ENCODE results near the gene MRTFA.

- TF ChIP-seq, protein P1, sequence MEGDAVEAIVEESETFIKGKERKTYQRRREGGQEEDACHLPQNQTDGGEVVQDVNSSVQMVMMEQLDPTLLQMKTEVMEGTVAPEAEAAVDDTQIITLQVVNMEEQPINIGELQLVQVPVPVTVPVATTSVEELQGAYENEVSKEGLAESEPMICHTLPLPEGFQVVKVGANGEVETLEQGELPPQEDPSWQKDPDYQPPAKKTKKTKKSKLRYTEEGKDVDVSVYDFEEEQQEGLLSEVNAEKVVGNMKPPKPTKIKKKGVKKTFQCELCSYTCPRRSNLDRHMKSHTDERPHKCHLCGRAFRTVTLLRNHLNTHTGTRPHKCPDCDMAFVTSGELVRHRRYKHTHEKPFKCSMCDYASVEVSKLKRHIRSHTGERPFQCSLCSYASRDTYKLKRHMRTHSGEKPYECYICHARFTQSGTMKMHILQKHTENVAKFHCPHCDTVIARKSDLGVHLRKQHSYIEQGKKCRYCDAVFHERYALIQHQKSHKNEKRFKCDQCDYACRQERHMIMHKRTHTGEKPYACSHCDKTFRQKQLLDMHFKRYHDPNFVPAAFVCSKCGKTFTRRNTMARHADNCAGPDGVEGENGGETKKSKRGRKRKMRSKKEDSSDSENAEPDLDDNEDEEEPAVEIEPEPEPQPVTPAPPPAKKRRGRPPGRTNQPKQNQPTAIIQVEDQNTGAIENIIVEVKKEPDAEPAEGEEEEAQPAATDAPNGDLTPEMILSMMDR (IDR thresholded peaks at IDR 0.05; ENCODE audit: low read depth, low read length, missing input control) = no peak
- no peak for TF ChIP-seq REST (IDR thresholded peaks at IDR 0.05)
- no peak for TF ChIP-seq YY1 (IDR thresholded peaks at IDR 0.05)
- no peak for TF ChIP-seq ZBTB33 (IDR thresholded peaks at IDR 0.05)
- TF ChIP-seq GABPA (IDR thresholded peaks at IDR 0.05 in 1 of 2, conservative IDR thresholded peaks at IDR 0.05 in 1 of 2) = no peak
- TF ChIP-seq, protein P2, sequence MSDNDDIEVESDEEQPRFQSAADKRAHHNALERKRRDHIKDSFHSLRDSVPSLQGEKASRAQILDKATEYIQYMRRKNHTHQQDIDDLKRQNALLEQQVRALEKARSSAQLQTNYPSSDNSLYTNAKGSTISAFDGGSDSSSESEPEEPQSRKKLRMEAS (IDR thresholded peaks at IDR 0.05) = no peak
- no peak for TF ChIP-seq TAF1 (conservative IDR thresholded peaks at IDR 0.05)
- no peak for TF ChIP-seq JUND (IDR thresholded peaks at IDR 0.05)
Measured at GRCh38 chr22:40668611-40669411, 32.3 kb upstream of the MRTFA start.
